ENCODE results near the gene CT45A9.
A peak's percentile ranks its signal among the peaks of the same experiment; 100 is the strongest.
"Not testable (repeated sequence)": the region's sequence is repeated elsewhere in the genome, so short reads cannot be mapped to it uniquely, and the experiment has no call there.

CT45A9 gene, protein sequence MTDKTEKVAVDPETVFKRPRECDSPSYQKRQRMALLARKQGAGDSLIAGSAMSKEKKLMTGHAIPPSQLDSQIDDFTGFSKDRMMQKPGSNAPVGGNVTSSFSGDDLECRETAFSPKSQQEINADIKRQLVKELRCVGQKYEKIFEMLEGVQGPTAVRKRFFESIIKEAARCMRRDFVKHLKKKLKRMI

DNA sequence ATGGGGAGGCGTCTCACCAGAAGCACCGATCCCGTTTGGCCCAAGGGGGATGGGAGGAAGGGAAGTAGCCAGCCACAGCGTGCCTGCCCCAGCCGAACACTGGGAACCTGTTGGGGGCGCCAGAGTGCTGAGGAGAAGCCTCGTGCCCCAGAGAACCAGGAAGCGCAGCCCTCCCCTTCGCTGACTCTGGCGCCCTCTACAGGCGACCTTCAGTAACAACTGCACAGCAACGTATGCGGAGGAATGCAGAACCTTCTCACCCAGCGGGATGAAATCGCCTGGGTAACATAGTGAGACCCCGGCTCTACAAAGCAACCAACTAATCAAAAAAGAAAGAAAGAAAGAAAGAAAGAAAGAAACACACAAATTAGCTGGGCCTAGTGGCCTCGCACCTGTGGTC is at the start of gene CT45A9:
TSS of gene CT45A9 (minus strand) at position 101 of the 400 bp plus-strand sequence. CDS start 3,751 bp downstream, outside the sequence.
- not testable (repeated sequence) for DNase-seq

DNA sequence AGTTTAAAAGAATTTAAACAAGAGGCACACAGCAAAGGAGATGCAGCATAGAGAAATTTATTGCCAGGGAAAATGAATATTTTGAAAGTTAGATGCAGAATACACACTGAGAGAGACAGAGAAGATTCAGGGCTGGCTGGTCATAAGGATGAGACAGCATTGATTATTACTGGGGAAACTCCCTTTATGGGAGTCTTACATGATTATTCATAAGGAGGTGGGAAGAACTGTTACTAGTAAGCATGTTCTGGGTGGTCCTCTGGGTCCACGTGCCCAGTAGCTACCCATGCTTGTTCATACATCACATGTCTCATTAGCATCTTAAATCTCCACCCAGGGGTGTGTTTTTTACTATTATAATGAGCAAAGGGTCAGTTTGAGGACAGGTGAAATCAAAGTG is 48.9 kb upstream of the CT45A9 start:
- DNase-seq: not testable (repeated sequence)

DNA sequence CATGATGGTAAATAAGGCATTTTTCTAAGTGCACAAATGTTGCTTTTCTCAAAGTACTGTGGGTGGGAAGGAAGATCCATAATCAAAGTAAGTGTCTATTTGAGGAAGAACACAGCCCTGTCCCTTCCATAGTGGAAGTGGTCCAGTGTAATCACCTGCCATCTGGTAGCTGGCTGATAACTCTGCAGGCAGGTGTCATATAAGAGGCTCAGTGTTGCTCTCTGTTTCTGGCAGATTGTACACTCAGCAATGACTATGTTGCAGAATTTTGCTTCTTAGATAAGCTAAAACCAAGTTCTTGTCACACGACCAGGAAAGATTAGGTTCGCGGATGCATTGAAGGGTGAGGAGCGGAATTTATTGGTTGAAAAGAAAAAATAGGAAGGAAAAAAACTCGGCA is 42.8 kb upstream of the CT45A9 start:
- DNase-seq: no peak

DNA sequence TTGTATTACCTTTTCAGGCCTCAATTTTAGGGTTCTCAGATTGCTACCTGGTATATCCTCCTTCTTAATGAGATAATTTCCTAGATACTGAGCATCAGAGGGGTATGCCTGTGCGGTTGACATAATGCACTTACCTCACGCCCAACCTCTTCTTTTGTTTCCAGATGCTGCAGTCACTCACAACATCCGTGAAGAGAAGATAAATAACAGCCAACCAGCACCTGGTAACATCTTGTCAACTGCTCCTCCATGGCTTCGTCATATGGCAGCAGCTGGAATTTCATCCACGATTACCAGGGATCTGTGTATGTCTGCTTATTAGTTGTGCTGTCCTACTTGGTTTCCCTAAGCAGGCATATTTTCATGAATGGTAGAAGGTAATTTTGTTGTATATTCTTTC is 38.6 kb upstream of the CT45A9 start:
- DNase-seq: no peak

DNA sequence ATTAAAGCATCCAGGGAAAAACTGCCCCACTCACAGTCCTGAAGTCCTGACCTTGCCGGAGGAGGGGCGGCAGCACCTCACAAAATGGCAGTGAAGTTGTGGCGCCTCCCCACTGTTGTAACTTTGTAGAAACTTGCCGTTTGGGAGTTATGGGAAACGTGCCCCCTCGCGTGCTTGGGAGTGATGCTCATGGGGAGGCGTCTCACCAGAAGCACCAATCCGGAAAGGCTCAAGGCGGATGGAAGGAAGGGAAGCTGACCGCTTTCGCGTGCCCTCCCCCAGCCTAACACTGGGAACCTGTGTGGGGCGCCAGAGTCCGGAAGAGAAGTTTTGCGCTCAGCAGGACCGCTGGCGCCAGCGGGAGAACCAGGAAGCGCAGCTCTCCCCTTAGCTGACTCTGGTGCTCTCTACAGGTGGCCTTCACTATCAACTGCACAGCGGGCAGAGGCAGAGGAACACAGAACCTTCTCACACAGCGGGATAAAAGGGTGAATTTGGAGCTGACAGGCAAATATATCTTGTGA is 21.7 kb upstream of the CT45A9 start, which contains the start of the genes CT45A10 and SAGE1:
TSS of gene CT45A10 (minus strand) at position 151 of the 524 bp plus-strand sequence. CDS start 8,100 bp downstream, outside the sequence.
TSS of gene SAGE1 (plus strand) at position 423 of the 524 bp plus-strand sequence. CDS start 2,527 bp downstream, outside the sequence.
- no peak for DNase-seq

DNA sequence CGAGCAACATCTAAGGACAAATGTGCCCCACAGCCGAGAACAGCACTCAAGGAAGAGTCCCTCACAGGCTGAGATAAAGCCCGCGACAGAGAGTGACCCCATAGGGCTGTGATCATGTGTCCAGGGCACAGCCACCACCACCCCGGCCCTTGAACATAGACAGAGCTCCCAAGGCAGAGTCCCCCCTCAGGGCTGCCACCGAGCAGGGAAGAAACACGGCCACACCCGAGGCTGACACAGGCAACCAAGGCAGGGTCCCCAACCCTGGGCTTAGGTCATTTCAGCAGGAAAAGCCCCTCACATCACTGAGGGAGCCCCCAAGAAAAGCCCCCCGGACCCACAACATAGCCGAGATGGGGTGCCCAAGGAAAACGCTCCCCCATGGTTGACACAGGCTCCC is 21.2 kb upstream of the CT45A9 start:
- DNase-seq: no peak

DNA sequence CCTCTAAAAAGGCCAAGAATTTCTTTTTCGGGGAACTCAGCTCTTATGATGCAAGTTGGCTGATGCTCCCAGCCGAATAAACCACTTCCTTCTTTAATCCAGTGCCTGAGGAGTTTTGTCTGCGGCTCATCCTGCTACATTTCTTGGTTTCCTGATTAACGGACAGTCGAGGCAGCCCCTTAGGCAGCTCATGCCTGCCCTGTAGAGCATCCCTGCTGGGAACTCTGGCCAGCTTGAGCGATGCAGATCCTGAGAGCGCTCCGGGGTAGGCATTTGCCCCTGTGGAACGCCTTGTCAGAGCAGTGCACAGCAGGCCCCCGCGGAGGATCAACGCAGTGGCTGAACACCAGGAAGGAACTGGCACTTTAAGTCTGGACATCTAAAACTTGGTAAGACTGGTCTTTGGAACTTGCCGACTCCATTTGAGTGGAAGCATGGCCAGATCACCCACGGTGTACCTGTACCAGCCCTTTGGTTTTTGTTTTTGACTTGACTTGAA is 18.5 kb upstream of the CT45A9 start:
- no peak for DNase-seq

DNA sequence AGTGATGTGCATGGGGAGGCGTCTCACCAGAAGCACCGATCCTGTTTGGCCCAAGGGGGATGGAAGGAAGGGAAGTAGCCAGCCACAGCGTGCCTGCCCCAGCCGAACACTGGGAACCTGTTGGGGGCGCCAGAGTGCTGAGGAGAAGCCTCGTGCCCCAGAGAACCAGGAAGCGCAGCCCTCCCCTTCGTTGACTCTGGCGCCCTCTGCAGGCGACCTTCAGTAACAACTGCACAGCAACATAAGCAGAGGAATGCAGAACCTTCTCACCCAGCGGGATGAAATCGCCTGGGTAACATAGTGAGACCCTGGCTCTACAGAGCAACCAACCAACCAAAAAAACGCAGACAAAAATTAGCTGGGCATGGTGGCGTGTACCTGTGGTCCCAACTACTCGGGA is 17.4 kb upstream of the CT45A9 start:
- DNase-seq: peak; percentile 63

DNA sequence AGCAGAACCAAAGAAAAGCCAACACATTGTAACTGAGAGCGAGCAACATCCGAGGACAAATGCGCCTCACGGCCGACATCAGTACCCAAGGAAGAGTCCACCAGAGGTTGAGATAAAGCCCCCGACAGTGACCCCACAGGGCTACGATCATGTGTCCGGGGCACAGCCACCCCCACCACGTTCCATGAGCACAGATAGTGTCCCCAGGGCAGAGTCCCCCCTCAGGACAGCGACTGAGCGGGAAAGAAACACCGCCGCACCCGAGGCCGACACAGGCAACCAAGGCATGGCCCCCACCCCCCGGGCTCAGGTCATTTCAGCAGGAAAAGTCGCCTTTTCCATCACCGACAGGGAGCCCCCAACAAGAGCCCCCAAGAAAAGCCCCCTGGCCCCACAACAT is 16.6 kb upstream of the CT45A9 start:
- DNase-seq: not testable (repeated sequence)

DNA sequence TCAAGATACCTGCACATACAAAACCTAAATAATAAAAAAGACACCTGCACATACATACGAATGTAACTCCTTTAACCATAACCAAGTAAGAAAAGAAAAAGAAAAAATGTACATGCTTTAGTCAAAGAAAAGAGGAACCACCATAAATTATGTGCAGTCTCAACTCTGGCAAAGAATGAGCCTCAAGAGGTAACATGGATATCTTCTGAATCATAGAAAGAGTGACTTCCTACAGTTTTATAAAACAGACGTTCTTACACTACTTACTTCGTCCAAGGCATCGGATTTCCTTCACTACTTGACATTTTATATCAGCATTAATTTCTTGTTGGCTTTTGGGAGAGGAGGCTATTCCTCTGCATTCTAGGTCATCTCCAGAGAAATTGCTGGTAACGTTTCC is 11.1 kb upstream of the CT45A9 start:
- DNase-seq: not testable (repeated sequence)

DNA sequence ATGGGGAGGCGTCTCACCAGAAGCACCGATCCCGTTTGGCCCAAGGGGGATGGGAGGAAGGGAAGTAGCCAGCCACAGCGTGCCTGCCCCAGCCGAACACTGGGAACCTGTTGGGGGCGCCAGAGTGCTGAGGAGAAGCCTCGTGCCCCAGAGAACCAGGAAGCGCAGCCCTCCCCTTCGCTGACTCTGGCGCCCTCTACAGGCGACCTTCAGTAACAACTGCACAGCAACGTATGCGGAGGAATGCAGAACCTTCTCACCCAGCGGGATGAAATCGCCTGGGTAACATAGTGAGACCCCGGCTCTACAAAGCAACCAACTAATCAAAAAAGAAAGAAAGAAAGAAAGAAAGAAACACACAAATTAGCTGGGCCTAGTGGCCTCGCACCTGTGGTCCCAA is 17.2 kb downstream of the CT45A9 start, which contains the start of gene CT45A8:
TSS of gene CT45A8 (minus strand) at position 101 of the 400 bp plus-strand sequence. CDS start 3,755 bp downstream, outside the sequence.
- DNase-seq: not testable (repeated sequence)

DNA sequence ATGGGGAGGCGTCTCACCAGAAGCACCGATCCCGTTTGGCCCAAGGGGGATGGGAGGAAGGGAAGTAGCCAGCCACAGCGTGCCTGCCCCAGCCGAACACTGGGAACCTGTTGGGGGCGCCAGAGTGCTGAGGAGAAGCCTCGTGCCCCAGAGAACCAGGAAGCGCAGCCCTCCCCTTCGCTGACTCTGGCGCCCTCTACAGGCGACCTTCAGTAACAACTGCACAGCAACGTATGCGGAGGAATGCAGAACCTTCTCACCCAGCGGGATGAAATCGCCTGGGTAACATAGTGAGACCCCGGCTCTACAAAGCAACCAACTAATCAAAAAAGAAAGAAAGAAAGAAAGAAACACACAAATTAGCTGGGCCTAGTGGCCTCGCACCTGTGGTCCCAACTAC is 34.4 kb downstream of the CT45A9 start, which contains the start of gene CT45A7:
TSS of gene CT45A7 (minus strand) at position 101 of the 400 bp plus-strand sequence. CDS start 3,747 bp downstream, outside the sequence.
- not testable (repeated sequence) for DNase-seq

DNA sequence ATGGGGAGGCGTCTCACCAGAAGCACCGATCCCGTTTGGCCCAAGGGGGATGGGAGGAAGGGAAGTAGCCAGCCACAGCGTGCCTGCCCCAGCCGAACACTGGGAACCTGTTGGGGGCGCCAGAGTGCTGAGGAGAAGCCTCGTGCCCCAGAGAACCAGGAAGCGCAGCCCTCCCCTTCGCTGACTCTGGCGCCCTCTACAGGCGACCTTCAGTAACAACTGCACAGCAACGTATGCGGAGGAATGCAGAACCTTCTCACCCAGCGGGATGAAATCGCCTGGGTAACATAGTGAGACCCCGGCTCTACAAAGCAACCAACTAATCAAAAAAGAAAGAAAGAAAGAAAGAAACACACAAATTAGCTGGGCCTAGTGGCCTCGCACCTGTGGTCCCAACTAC is 51.7 kb downstream of the CT45A9 start, which contains the start of gene CT45A2:
TSS of gene CT45A2 (minus strand) at position 101 of the 400 bp plus-strand sequence. CDS start 3,747 bp downstream, outside the sequence.
- not testable (repeated sequence) for DNase-seq

Data from activated effector memory CD4-positive, alpha-beta T cell treated with anti-CD3 and anti-CD28 coated beads, Interleukin-2, amount 50 U/mL, for 16 hours (primary cell).